Peyer's patch (tissue), 4 donors: ENCODE data around the gene PPP2R2D. TPM values are rescaled to one million over a fixed set of nuclear protein-coding genes. Genes with fewer than 3 reads are reported as not detected.
"Not testable (repeated sequence)": the region's sequence is repeated elsewhere in the genome, so short reads cannot be mapped to it uniquely, and the experiment has no call there.

Experiments
- DNase-seq, 3 donors: peaks; one replicate each; pipeline ENCODE4 v3.0.0-alpha.2; 2017 to 2019
- H3K27ac ChIP-seq, 4 donors: fragments of 200-600 bp; sonication (generic); one replicate each; pipeline ENCODE4 v1.5.1; 2016 to 2019
- H3K27me3 ChIP-seq, 2 donors: fragments of 200-600 bp; sonication (generic); one replicate each; pipeline ENCODE4 v1.5.1; 2019
- H3K36me3 ChIP-seq, 3 donors: fragments of 200-600 bp; sonication (generic); one replicate each; pipeline ENCODE4 v1.5.1; 2016 to 2019
- H3K4me1 ChIP-seq, 4 donors: fragments of 200-600 bp; sonication (generic); one replicate each; pipeline ENCODE4 v1.5.1; 2016 to 2019
- H3K4me3 ChIP-seq, 4 donors: fragments of 200-600 bp; sonication (generic); 1 replicate in 3 of 4; 2 replicates in 1 of 4; pipeline ENCODE4 v1.5.1; 2016 to 2019; ENCODE audit warnings: mild to moderate bottlenecking in 1 of 4
- H3K9me3 ChIP-seq, 4 donors: fragments of 200-600 bp; sonication (generic); one replicate each; pipeline ENCODE4 v1.5.1; 2016 to 2019; ENCODE audit warnings: mild to moderate bottlenecking in 1 of 4
- POLR2A ChIP-seq, 2 donors: fragments of 450-650 bp; IDR thresholded peaks; one replicate each; pipeline ENCODE4 v1.5.1; 2017; ENCODE audit warnings: antibody characterized with exemption in 2 of 2, mild to moderate bottlenecking in 2 of 2, moderate library complexity in 2 of 2
- total RNA-seq, 4 donors: library from RNA; depleted of rRNA; stranded (reverse); fragments of >200 nt; gene quantifications; one replicate each; pipeline ENCODE4 v1.1.0, GENCODE V29; 2016
- TF ChIP-seq, protein P1 (sequence below), 6 experiments: fragments of 450-650 bp in 4 of 6; fragments of 200-600 bp in 2 of 6; sonication (generic) in 1 of 6; IDR thresholded peaks; one replicate each; pipeline ENCODE4 v1.5.1; 2017 to 2019; ENCODE audit warnings: antibody characterized with exemption in 6 of 6, mild to moderate bottlenecking in 3 of 6, moderate library complexity in 1 of 6

The PPP2R2D gene
- total RNA-seq, 4 donors from 2014 or later = 34.3 to 87.5 (median 48.5) TPM

GRCh38 chr10:131880016-131880590 lies 20.7 kb upstream of the PPP2R2D start:
- peak in 1 of 3 donors; percentile 27 for DNase-seq
- no peaks in the 10 kb centered on the region for H3K27me3 ChIP-seq
- no peaks in the 10 kb centered on the region for H3K9me3 ChIP-seq
- H3K4me3 ChIP-seq = no peak overlapping the region
- H3K4me1 ChIP-seq = peaks cover 0 to under 1% (median 0%) of the 10 kb centered on the region in 4 donors
- TF ChIP-seq, protein P1, sequence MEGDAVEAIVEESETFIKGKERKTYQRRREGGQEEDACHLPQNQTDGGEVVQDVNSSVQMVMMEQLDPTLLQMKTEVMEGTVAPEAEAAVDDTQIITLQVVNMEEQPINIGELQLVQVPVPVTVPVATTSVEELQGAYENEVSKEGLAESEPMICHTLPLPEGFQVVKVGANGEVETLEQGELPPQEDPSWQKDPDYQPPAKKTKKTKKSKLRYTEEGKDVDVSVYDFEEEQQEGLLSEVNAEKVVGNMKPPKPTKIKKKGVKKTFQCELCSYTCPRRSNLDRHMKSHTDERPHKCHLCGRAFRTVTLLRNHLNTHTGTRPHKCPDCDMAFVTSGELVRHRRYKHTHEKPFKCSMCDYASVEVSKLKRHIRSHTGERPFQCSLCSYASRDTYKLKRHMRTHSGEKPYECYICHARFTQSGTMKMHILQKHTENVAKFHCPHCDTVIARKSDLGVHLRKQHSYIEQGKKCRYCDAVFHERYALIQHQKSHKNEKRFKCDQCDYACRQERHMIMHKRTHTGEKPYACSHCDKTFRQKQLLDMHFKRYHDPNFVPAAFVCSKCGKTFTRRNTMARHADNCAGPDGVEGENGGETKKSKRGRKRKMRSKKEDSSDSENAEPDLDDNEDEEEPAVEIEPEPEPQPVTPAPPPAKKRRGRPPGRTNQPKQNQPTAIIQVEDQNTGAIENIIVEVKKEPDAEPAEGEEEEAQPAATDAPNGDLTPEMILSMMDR (IDR thresholded peaks at IDR 0.05) = no peak
- no peak for TF ChIP-seq POLR2A (IDR thresholded peaks at IDR 0.05)
- H3K36me3 ChIP-seq = no peaks in the 10 kb centered on the region
- H3K27ac ChIP-seq = no peak overlapping the region

DNA sequence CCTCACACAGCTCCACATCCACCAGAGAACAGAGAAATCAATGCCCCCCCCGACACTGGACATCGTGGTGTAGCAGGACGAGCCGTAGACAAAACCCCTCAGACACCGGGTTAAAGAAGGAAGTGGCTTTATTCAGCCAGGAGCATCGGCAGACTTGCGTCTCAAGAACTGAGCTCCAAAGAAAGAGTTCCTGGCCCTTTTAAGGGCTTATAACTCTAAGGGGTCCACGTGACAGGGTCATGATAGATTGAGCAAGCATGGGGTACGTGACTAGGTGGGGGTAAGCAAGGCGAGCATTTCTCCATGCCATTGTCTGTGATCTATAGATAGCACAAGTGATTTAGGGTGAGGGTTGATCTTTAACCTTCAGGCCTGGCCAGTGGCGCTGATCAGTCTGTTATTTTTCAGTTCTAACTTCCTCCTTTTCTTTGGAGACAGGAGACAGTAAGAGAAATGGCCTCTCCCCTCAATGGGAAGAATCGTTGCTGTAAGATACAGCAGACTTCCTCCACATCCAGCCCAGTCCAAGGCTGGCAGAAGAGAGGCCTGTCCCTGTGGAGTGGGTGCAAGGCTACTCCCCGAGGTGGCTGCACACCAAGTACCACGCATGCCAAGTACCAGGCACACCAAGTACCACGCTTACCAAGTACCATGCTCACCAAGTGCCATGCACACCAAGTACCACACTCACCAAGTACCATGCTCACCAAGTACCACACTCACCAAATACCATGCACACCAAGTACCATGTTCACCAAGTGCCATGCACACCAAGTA lies 19.5 kb upstream of the PPP2R2D start:
- Histone ChIP-seq H3K4me1 (peaks cover 0 to 7% (median 0%) of the 10 kb centered on the region in 4 donors), H3K27ac (no peak overlapping the region), H3K9me3 (no peaks in the 10 kb centered on the region), H3K4me3 (no peak overlapping the region), H3K36me3 (no peaks in the 10 kb centered on the region), H3K27me3 (no peaks in the 10 kb centered on the region)
- TF ChIP-seq POLR2A (IDR thresholded peaks at IDR 0.05) = no peak
- TF ChIP-seq, protein P1 (IDR thresholded peaks at IDR 0.05) = no peak
- peak in 1 of 3 donors; percentile 24 for DNase-seq

DNA sequence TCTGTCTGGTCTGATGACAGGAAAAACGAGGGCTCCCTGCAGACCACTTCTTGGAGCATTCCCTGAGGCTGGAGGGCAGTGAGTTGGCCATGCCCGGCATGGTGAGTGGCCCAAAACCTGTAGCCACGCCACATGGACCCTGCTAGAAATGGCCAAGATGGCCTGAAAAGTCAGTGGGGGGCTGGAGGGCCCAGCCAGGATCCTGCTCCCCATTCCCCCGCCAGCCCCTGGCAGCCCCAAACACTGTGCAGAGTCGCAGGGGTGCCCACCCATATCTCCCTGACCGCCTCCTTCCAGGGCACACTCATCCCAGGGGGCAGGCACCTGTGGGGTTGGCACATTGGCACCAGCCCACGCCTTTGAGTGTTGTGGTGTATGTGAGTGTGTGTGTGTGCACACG lies 18.7 kb upstream of the PPP2R2D start:
- H3K27ac ChIP-seq = no peak overlapping the region
- TF ChIP-seq, protein P1 (IDR thresholded peaks at IDR 0.05) = no peak
- no peak for TF ChIP-seq POLR2A (IDR thresholded peaks at IDR 0.05)
- no peaks in the 10 kb centered on the region for H3K27me3 ChIP-seq
- peak in 1 of 3 donors; percentile 22 for DNase-seq
- H3K4me3 ChIP-seq = no peak overlapping the region
- peaks cover 0 to 7% (median 0%) of the 10 kb centered on the region in 4 donors for H3K4me1 ChIP-seq
- H3K9me3 ChIP-seq = no peaks in the 10 kb centered on the region
- no peaks in the 10 kb centered on the region for H3K36me3 ChIP-seq

DNA sequence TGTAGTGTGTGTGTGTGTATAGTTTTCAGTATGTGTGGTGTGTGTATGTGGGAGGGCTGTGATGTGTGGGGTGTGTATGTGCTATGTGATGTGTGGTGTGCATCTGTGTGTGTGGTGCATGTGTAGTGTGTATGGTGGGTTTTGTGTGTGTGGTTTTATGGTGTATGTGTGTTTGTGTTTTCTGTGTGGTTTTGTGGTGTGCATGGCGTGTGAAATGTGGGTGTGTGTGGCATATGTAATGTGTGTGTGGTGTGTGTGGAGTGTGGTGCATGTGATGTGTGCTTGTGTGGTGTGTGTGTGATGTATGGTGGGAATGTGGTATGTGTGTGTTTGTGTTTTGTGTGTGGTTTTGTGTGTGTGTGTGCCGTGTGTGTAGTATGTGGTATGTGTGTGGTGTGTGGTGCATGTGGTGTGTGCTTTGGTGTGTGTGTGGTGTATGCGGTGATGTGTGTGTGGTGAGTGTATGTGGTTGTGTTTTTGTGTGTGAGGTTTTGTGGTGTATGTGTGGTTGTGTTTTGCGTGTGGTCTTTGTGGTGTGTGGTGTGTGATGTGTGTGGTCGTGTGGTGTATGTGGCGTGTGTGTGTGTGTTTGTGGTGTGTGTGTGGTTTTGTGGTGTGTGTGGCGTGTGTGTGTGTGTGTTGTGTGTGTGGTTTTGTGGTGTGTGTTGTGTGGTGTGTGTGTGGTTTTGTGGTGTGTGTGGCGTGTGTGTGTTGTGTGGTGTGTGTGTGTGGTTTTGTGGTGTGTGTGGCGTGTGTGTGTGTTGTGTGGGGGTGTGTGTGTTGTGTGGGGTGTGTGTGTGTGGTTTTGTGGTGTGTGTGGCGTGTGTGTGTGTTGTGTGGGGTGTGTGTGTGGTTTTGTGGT lies 18.0 kb upstream of the PPP2R2D start:
- H3K9me3 ChIP-seq = no peaks in the 10 kb centered on the region

GRCh38 chr10:131883621-131884393 lies 17.0 kb upstream of the PPP2R2D start:
- not testable (repeated sequence) for H3K4me3 ChIP-seq, H3K36me3 ChIP-seq, H3K4me1 ChIP-seq, H3K27ac ChIP-seq, H3K9me3 ChIP-seq, H3K27me3 ChIP-seq
- DNase-seq = peak in 1 of 3 donors; percentile 34

More for the DNA sequence above, 18.0 kb upstream of the PPP2R2D start:
- peak in 1 of 3 donors; percentile 4 for DNase-seq
- no peak for TF ChIP-seq POLR2A (IDR thresholded peaks at IDR 0.05)
- TF ChIP-seq, protein P1 (IDR thresholded peaks at IDR 0.05) = no peak
- no peak overlapping the region for H3K27ac ChIP-seq
- peaks cover 0 to 7% (median 0%) of the 10 kb centered on the region in 4 donors for H3K4me1 ChIP-seq
- no peaks in the 10 kb centered on the region for H3K27me3 ChIP-seq
- H3K4me3 ChIP-seq = no peak overlapping the region
- H3K36me3 ChIP-seq = no peaks in the 10 kb centered on the region
